Mucosa of descending colon (tissue), 3 donors: ENCODE measurements around the gene TPX2. TPM values are rescaled to one million over a fixed set of nuclear protein-coding genes. Genes with fewer than 3 reads are reported as not detected.

Experiments used
- ATAC-seq: fragments of 200-7000 bp; cut with Tn5 transposase; one replicate; pipeline ENCODE4 v1.9.1; 2020; ENCODE audit warnings: mild to moderate bottlenecking, moderate library complexity
- DNase-seq, 3 donors: peaks; one replicate each; pipeline ENCODE4 v3.0.0-alpha.2; 2020
- H3K36me3 ChIP-seq: fragments of 200-600 bp; one replicate; pipeline ENCODE4 v1.8.0; 2021; ENCODE audit warnings: low read depth, mild to moderate bottlenecking
- H3K4me1 ChIP-seq: fragments of 200-600 bp; one replicate; pipeline ENCODE4 v1.8.0; 2021; ENCODE audit warnings: low read depth, mild to moderate bottlenecking
- H3K4me3 ChIP-seq: fragments of 200-600 bp; one replicate; pipeline ENCODE4 v1.8.0; 2021; ENCODE audit warnings: mild to moderate bottlenecking
- H3K9me3 ChIP-seq: fragments of 200-600 bp; one replicate; pipeline ENCODE4 v1.8.0; 2021; ENCODE audit warnings: mild to moderate bottlenecking
- intact Hi-C, 2 donors: fragments of 100-400 bp; cut with DNase I in 1 of 2; cut with micrococcal nuclease in 1 of 2; formaldehyde crosslinking; loops; one replicate each; pipeline versions ENCODE4 v1.11.0 to v1.11.1; 2022; cut with DNase I, micrococcal nuclease
- total RNA-seq, 3 donors: library from RNA; stranded (reverse); fragmentation: NEBNext Ultra II Directional in 2 of 3; extraction: Animal tissue kit (Norgen Biotek cat#: 25700) in 2 of 3; gene quantifications; one replicate each; pipeline versions ENCODE4 v1.2.1 to v1.2.4, GENCODE V29; 2021 to 2023
- TF ChIP-seq, protein P1 (sequence below): fragments of 200-600 bp; IDR thresholded peaks from one replicate; pipeline ENCODE4 v1.8.0; 2022; ENCODE audit warnings: antibody characterized with exemption, mild to moderate bottlenecking
- donor health status: DM: no; HTN: no; CAD: no; lungs with moderate emphysema.
- donor health status: DM: no; HTN: no; CAD: no.
- donor health status: DM: no; HTN: yes; CAD: no.

Gene TPX2
- total RNA-seq, 3 donors from 2014 or later, result 3.0 to 26.6 (median 8.8) TPM

- H3K4me1 ChIP-seq, result no peaks in the 10 kb centered on the region
- TF ChIP-seq, protein P1, sequence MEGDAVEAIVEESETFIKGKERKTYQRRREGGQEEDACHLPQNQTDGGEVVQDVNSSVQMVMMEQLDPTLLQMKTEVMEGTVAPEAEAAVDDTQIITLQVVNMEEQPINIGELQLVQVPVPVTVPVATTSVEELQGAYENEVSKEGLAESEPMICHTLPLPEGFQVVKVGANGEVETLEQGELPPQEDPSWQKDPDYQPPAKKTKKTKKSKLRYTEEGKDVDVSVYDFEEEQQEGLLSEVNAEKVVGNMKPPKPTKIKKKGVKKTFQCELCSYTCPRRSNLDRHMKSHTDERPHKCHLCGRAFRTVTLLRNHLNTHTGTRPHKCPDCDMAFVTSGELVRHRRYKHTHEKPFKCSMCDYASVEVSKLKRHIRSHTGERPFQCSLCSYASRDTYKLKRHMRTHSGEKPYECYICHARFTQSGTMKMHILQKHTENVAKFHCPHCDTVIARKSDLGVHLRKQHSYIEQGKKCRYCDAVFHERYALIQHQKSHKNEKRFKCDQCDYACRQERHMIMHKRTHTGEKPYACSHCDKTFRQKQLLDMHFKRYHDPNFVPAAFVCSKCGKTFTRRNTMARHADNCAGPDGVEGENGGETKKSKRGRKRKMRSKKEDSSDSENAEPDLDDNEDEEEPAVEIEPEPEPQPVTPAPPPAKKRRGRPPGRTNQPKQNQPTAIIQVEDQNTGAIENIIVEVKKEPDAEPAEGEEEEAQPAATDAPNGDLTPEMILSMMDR, result no peak
- no peaks in the 10 kb centered on the region for H3K9me3 ChIP-seq
- no peak for DNase-seq
- no peak for ATAC-seq
- intact Hi-C loops, result no loop called here
- no peaks in the 10 kb centered on the region for H3K36me3 ChIP-seq
- no peak overlapping the region for H3K4me3 ChIP-seq
Observed at GRCh38 chr20:31751126-31751525, 12.0 kb downstream of the TPX2 start.

DNA sequence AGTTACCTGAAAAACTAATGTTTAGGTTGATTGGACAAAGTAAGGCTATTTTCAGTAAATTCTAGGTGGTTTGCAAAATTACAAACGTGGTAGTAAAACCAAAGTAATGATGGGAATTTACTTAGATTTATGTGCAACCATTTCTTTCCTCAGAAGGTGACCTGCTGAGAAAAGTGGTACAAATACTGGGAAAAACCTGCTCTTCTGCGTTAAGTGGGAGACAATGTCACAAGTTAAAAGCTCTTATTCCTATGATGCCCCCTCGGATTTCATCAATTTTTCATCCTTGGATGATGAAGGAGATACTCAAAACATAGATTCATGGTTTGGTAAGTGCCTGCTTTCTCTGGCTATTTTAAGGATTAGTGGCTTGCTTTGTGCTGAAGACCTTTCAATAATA lies 18.2 kb downstream of the TPX2 start:
- Histone ChIP-seq H3K4me3 (no peak overlapping the region), H3K9me3 (no peaks in the 10 kb centered on the region), H3K36me3 (no peaks in the 10 kb centered on the region), H3K4me1 (no peaks in the 10 kb centered on the region)
- intact Hi-C loops, result no loop called here
- DNase-seq, result no peak
- ATAC-seq, result no peak
- TF ChIP-seq, protein P1, result no peak

- Histone ChIP-seq H3K9me3 (no peaks in the 10 kb centered on the region), H3K4me3 (no peak overlapping the region), H3K36me3 (no peaks in the 10 kb centered on the region), H3K4me1 (no peaks in the 10 kb centered on the region)
- TF ChIP-seq, protein P1, result no peak
- no peak for ATAC-seq
- intact Hi-C loops, result no loop called here
- DNase-seq, result no peak
Observed at GRCh38 chr20:31758521-31758920, 19.4 kb downstream of the TPX2 start.

DNA sequence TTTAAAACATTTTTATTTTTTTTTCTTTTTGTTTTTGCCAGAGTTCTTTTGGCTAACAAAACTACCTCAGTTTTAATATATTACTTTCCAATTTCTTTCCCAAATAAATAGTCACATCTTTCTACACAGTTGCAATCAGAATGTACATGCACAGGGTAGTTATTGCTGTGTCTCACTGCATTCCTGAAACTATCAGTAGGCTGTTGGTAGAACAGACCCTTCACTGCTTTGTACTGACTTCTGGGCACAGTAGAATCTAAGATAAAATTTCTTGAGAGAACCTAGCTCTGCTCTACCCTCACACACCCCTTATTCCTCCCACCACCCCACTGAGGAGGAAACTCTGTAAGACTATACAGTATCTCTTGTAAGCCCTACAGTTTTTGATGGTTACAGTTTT lies 19.9 kb downstream of the TPX2 start:
- TF ChIP-seq, protein P1, result no peak
- intact Hi-C loops, result no loop called here
- no peaks in the 10 kb centered on the region for H3K36me3 ChIP-seq
- ATAC-seq (no peak), DNase-seq (no peak)
- no peaks in the 10 kb centered on the region for H3K4me1 ChIP-seq
- H3K4me3 ChIP-seq, result no peak overlapping the region
- no peaks in the 10 kb centered on the region for H3K9me3 ChIP-seq

GRCh38 chr20:31759836-31760518 lies 20.9 kb downstream of the TPX2 start:
- Histone ChIP-seq H3K4me3 (no peak overlapping the region), H3K4me1 (no peaks in the 10 kb centered on the region), H3K36me3 (no peaks in the 10 kb centered on the region), H3K9me3 (no peaks in the 10 kb centered on the region)
- ATAC-seq, result no peak
- TF ChIP-seq, protein P1, result no peak
- DNase-seq, result no peak
- intact Hi-C loops, result no loop called here
